HL-60 (cell line): Measurements from ENCODE around the gene INA.
"Not testable (repeated sequence)": the region's sequence is repeated elsewhere in the genome, so short reads cannot be mapped to it uniquely, and the experiment has no call there.

Source experiments
- DNase-seq, 2 experiments: peaks; one replicate each; pipeline ENCODE4 v3.0.0-alpha.2; 2010 to 2020; ENCODE audit warnings: low read depth in 1 of 2, low spot score in 1 of 2
- H3K27ac ChIP-seq: fragments of 250-450 bp; sonication (Bioruptor Pico); replicated peaks from 2 replicates; pipeline ENCODE4 v1.5.1; 2020; ENCODE audit warnings: mild to moderate bottlenecking, moderate library complexity
- H3K27me3 ChIP-seq: fragments of 250-450 bp; sonication (Bioruptor Pico); 2 replicates; pipeline ENCODE4 v1.5.1; 2021; ENCODE audit warnings: mild to moderate bottlenecking, moderate library complexity; ENCODE audit not compliant: insufficient read depth, poor library complexity, severe bottlenecking
- H3K4me3 ChIP-seq: replicated peaks from 2 replicates; pipeline ENCODE4 v1.5.1; 2011; ENCODE audit warnings: mild to moderate bottlenecking, control low read depth, low read length; ENCODE audit not compliant: insufficient read depth
- CTCF ChIP-seq: IDR thresholded peaks from one replicate; pipeline ENCODE4 v1.5.1; 2011; ENCODE audit warnings: low read length, control low read depth, inconsistent platforms; ENCODE audit not compliant: insufficient read depth
- GABPA ChIP-seq: IDR thresholded peaks from 2 replicates; pipeline ENCODE4 v1.6.1; 2012; ENCODE audit warnings: low read depth
- POLR2AphosphoS5 ChIP-seq: IDR thresholded peaks from 2 replicates; pipeline ENCODE4 v1.6.1; 2012; ENCODE audit warnings: low read depth
- REST ChIP-seq: IDR thresholded peaks from 2 replicates; pipeline ENCODE4 v1.6.1; 2012; ENCODE audit warnings: low read depth; ENCODE audit not compliant: insufficient replicate concordance
- SPI1 ChIP-seq: IDR thresholded peaks from 2 replicates; pipeline ENCODE4 v1.6.1; 2012; ENCODE audit warnings: low read depth, mild to moderate bottlenecking, borderline replicate concordance

INA gene

GRCh38 chr10:103238506-103239252 lies 38.3 kb upstream of the INA start:
- Histone ChIP-seq H3K4me3 (no peak overlapping the region), H3K27ac (no peak overlapping the region; the same call in 1 of the 2 replicates), H3K27me3 (no peaks in the 10 kb centered on the region)
- TF ChIP-seq CTCF (no peak), REST (no peak), SPI1 (no peak), GABPA (no peak), POLR2AphosphoS5 (no peak)
- DNase-seq, result peak in 1 of 2 experiments; percentile 10

GRCh38 chr10:103241262-103242011 lies 35.5 kb upstream of the INA start:
- TF ChIP-seq CTCF (no peak), SPI1 (no peak), REST (no peak)
- peak in 1 of 2 experiments; percentile 63 for DNase-seq

GRCh38 chr10:103244666-103245271 lies 32.2 kb upstream of the INA start:
- TF ChIP-seq GABPA (no peak), CTCF (peak; percentile 92), REST (no peak), SPI1 (peak; percentile 32; the same call in 1 of the 2 replicates), POLR2AphosphoS5 (no peak)
- Histone ChIP-seq H3K27me3 (no peaks in the 10 kb centered on the region), H3K4me3 (no peak overlapping the region), H3K27ac (no peak overlapping the region)
- DNase-seq, result peak; percentile 78

More at GRCh38 chr10:103241262-103242011, 35.5 kb upstream of the INA start:
- peak overlapping the region; percentile 67 for H3K27ac ChIP-seq
- no peak overlapping the region for H3K4me3 ChIP-seq
- H3K27me3 ChIP-seq, result no peaks in the 10 kb centered on the region

GRCh38 chr10:103245587-103245986 lies 31.4 kb upstream of the INA start, which contains the start of gene RPEL1:
Gene RPEL1, plus strand, starts transcription at chr10:103245887. Its CDS starts 110 bp downstream, at chr10:103245997.
- not testable (repeated sequence) for H3K4me3 ChIP-seq, H3K27ac ChIP-seq, H3K27me3 ChIP-seq, DNase-seq
